GM19099 (cell line): ENCODE measurements around the gene METAP2.

Experiments
- POLR2A ChIP-seq: IDR thresholded peaks from 3 replicates; pipeline ENCODE4 v1.6.1; 2011; ENCODE audit warnings: low read depth; ENCODE audit not compliant: insufficient read length; ENCODE audit errors: extremely low read depth

Gene METAP2

DNA sequence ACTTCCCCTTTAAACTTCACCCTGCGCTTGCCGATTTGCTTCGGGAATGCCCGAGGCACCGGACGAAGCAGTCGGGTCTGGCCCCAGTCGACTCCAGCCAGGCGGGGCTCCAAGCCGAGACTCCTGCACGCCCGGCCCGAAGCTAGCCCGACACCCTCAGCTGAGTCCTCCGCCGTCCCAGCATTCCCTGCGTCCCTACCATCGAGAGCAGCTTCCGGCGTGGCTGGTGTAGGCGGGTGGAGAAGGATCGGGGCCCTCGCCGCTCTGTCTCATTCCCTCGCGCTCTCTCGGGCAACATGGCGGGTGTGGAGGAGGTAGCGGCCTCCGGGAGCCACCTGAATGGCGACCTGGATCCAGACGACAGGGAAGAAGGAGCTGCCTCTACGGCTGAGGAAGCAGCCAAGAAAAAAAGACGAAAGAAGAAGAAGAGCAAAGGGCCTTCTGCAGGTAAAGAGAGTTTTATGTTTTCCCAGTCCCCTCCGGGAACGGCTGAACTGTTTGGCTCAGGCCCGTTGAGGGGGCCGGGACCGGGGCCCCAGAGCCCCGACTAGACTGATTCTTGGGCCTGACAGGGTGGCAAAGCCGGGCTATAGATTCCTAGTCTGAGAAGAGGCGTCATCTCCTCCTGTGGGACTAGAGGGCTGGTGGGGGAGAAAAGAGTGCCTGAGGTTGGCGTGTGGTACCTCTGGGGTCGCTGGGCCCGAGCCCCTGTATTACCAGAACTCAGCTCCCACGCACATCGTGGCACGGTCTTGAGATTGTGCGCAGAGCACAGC is at the start of gene METAP2:
Gene METAP2 (plus strand): TSS at position 269 of the 776 bp plus-strand sequence. CDS start 28 bp downstream, at position 297.
- peak; percentile 97 for TF ChIP-seq POLR2A

GRCh38 chr12:95424271-95424994 is 49.5 kb upstream of the METAP2 start:
- TF ChIP-seq POLR2A: no peak

- no peak for TF ChIP-seq POLR2A
These were observed 44.8 kb upstream of the METAP2 start for GRCh38 chr12:95429172-95429510.

DNA sequence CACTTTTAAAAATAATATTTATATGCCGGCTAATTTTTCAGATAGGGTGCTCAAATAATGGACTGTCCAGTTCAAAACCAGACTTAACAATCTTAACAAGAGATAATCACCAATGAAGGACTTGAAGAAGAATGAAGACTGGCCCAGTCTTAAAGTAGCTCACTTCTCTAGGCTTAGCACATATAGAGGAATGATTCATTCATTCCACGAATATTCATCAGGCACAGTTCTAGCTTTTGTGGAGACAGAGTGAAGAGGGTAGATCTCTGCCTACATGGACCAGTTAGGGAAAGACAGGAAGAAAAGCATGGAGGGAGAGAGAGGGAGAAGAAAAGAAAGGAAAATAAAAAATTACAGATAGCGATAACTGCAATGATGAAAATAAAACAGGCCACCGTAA is 42.8 kb upstream of the METAP2 start:
- TF ChIP-seq POLR2A: no peak

- TF ChIP-seq POLR2A: no peak
These were observed 38.6 kb upstream of the METAP2 start for GRCh38 chr12:95435355-95435754.

- TF ChIP-seq POLR2A: no peak
These were observed 36.4 kb upstream of the METAP2 start for GRCh38 chr12:95437565-95437964.

DNA sequence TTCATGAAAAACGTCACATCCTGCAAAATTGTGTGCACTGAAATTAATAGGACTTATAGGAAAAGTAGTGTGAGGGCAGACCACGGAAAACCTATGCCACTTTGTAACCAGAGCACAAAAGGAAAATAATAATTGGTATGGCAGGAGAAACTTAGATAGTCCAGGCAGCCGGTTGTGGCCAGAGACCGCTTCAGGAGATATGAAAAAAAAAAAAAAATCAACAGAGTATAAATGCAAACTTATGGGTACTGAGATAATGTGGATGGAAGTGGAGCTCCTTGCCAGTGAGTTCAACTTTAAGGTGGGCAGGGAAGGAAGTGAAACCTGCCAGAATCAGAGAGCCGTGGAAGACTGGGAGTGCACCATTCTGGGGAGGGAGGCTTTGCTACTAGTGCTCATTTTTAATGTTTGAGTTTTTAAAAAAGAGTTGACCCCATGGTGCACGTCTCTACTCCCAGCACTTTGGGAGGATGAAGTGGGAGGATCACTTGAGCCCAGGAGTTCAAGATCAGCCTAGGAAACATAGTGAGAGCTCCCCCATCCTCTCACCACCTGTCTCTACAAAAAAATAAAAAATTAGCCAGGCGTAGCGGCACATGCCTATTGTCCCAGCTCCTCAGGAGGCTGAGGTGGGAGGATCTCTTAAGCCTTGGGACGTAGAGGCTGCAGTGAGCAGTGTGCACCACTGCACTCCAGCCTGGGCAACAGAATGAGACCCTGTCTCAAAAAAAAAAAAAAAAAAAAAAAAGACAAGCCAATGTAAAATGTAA is 34.3 kb upstream of the METAP2 start:
- no peak for TF ChIP-seq POLR2A

- no peak for TF ChIP-seq POLR2A
These were observed 33.6 kb upstream of the METAP2 start for GRCh38 chr12:95440401-95440800.

DNA sequence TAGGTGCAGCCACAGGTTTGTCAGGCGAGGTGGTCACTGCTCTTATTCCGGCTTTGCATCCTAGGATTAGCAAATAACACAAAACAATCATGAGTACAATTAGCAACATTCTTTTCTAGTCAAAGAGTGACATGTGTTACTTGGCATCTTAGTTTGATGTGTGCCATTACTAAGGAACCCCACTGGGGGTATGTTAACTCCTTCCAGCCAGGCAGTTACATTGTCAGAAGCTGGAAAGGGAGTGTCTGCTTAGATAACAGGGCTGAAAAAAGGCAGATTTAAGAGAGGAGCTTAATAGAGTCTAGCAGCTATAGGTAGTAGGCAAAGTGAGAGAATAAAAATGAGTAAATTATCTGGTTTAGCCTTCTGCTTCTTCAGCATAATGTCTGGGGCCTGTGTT is 30.5 kb upstream of the METAP2 start:
- no peak for TF ChIP-seq POLR2A

- no peak for TF ChIP-seq POLR2A
These were observed 28.0 kb upstream of the METAP2 start for GRCh38 chr12:95445884-95446505.

- TF ChIP-seq POLR2A: no peak
These were observed 27.4 kb upstream of the METAP2 start for GRCh38 chr12:95446506-95446900.

GRCh38 chr12:95458761-95459160 is 15.2 kb upstream of the METAP2 start:
- no peak for TF ChIP-seq POLR2A

GRCh38 chr12:95459310-95459709 is 14.6 kb upstream of the METAP2 start:
- no peak for TF ChIP-seq POLR2A

GRCh38 chr12:95460105-95460504 is 13.8 kb upstream of the METAP2 start:
- no peak for TF ChIP-seq POLR2A

GRCh38 chr12:95460896-95461295 is 13.1 kb upstream of the METAP2 start:
- no peak for TF ChIP-seq POLR2A

GRCh38 chr12:95462081-95462480 is 11.9 kb upstream of the METAP2 start:
- TF ChIP-seq POLR2A: no peak

DNA sequence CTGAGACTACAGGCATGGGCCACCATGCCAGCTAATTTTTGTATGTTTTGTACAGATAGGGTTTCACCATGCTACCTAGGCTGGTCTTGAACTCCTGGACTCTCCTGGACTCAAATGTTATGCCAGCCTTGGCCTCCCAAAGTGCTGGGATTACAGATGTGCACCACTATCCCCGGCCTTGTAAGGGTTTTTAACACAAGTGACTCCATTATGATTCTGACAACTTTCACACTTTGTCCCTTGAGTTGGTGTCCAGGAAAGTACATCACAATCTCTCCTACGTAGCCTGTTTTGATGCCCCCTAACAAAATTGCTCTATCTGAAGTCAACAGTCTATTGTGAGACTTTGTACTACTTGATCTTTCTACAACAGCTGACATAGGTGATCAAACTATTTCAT is 11.4 kb upstream of the METAP2 start:
- TF ChIP-seq POLR2A: no peak
